ENCODE measurements around the gene ARFIP1.

GRCh38 chr4:152808670-152809069, 28.9 kb downstream of the ARFIP1 start:
- TF ChIP-seq CTCF (IDR thresholded peaks at IDR 0.05) (no peak), EP300 (IDR thresholded peaks at IDR 0.05) (no peak), POLR2A (IDR thresholded peaks at IDR 0.05; ENCODE audit: low read depth) (no peak)
